DND-41 (cell line): ENCODE measurements around the gene AUTS2.
A peak's percentile ranks its signal among the peaks of the same experiment; 100 is the strongest.

Source experiments
- ATAC-seq: fragments of 200-7000 bp; cut with Tn5 transposase; 3 replicates; pipeline ENCODE4 v1.9.1; 2021; ENCODE audit warnings: low read depth; ENCODE audit not compliant: insufficient read depth
- DNase-seq: peaks from one replicate; pipeline ENCODE4 v3.0.0-alpha.2; 2020
- H2AFZ ChIP-seq: 2 replicates; pipeline ENCODE4 v1.6.0; 2012; ENCODE audit warnings: low read depth, low read length
- H3K27ac ChIP-seq: 2 replicates; pipeline ENCODE4 v1.5.1; 2012; ENCODE audit warnings: low read length, inconsistent platforms
- H3K27me3 ChIP-seq: fragments of 200-600 bp; sonication (generic); 2 replicates; pipeline ENCODE4 v1.6.0; 2012; ENCODE audit warnings: low read length, mild to moderate bottlenecking, inconsistent platforms; ENCODE audit not compliant: insufficient read depth, poor library complexity
- H3K36me3 ChIP-seq: 2 replicates; pipeline ENCODE4 v1.5.1; 2012; ENCODE audit warnings: low read length, inconsistent platforms; ENCODE audit not compliant: insufficient read depth
- H3K4me1 ChIP-seq: 2 replicates; pipeline ENCODE4 v1.5.1; 2012; ENCODE audit warnings: mild to moderate bottlenecking, low read length; ENCODE audit not compliant: insufficient read depth
- H3K4me2 ChIP-seq: 2 replicates; pipeline ENCODE4 v1.6.0; 2012; ENCODE audit warnings: mild to moderate bottlenecking, moderate library complexity, low read length, inconsistent platforms; ENCODE audit not compliant: insufficient read depth
- H3K4me3 ChIP-seq, 2 experiments: fragments of 200-600 bp in 1 of 2; shearing (Covaris generic) in 1 of 2; 2 replicates each; pipeline ENCODE4 v1.5.1; 2012 to 2016; ENCODE audit warnings: inconsistent platforms in 2 of 2, low read length in 2 of 2, mild to moderate bottlenecking in 2 of 2, low read depth in 1 of 2, moderate library complexity in 1 of 2
- H3K79me2 ChIP-seq: 2 replicates; pipeline ENCODE4 v1.6.0; 2012; ENCODE audit warnings: low read length, inconsistent platforms; ENCODE audit not compliant: insufficient read depth
- H3K9ac ChIP-seq: 2 replicates; pipeline ENCODE4 v1.6.0; 2012; ENCODE audit warnings: low read depth, mild to moderate bottlenecking, inconsistent platforms, low read length, moderate library complexity
- H3K9me3 ChIP-seq: 2 replicates; pipeline ENCODE4 v1.5.1; 2012; ENCODE audit warnings: low read length, moderate library complexity, mild to moderate bottlenecking, inconsistent platforms; ENCODE audit not compliant: insufficient read depth, severe bottlenecking
- H4K20me1 ChIP-seq: 2 replicates; pipeline ENCODE4 v1.6.0; 2012; ENCODE audit warnings: low read length; ENCODE audit not compliant: insufficient read depth
- CTCF ChIP-seq: IDR thresholded peaks from 2 replicates; pipeline ENCODE4 v1.5.1; 2012; ENCODE audit warnings: borderline replicate concordance, low read length, moderate library complexity, mild to moderate bottlenecking; ENCODE audit not compliant: poor library complexity, severe bottlenecking; ENCODE audit errors: extremely low read depth
- EZH2 ChIP-seq: IDR thresholded peaks from 3 replicates; pipeline ENCODE4 v1.6.1; 2012; ENCODE audit warnings: borderline replicate concordance, low read depth, mild to moderate bottlenecking, moderate library complexity, low read length, inconsistent platforms; ENCODE audit not compliant: severe bottlenecking

AUTS2 gene

GRCh38 chr7:69735582-69735981 is 137.3 kb downstream of the AUTS2 start:
- Histone ChIP-seq H3K9me3 (no peaks in the 10 kb centered on the region), H3K79me2 (peaks cover 36% of the 10 kb centered on the region), H3K27me3 (no peaks in the 10 kb centered on the region), H3K9ac (no peak overlapping the region), H3K4me2 (no peak overlapping the region), H3K4me1 (peaks cover 40% of the 10 kb centered on the region), H3K4me3 (no peak overlapping the region), H2AFZ (no peak overlapping the region), H3K36me3 (no peaks in the 10 kb centered on the region), H3K27ac (no peak overlapping the region), H4K20me1 (peaks cover 43% of the 10 kb centered on the region; the same call in 1 of the 2 replicates)
- TF ChIP-seq EZH2 (no peak), CTCF (no peak)
- ATAC-seq = no peak
- DNase-seq = no peak

GRCh38 chr7:69736126-69736810 is 138.0 kb downstream of the AUTS2 start:
- Histone ChIP-seq H3K4me3 (no peak overlapping the region), H3K4me1 (peaks cover 44% of the 10 kb centered on the region), H4K20me1 (peaks cover 43% of the 10 kb centered on the region; the same call in 1 of the 2 replicates), H3K27ac (no peak overlapping the region), H3K36me3 (no peaks in the 10 kb centered on the region), H3K79me2 (peaks cover 41% of the 10 kb centered on the region), H3K9ac (no peak overlapping the region), H3K4me2 (no peak overlapping the region), H2AFZ (no peak overlapping the region), H3K27me3 (no peaks in the 10 kb centered on the region), H3K9me3 (no peaks in the 10 kb centered on the region)
- ATAC-seq (no peak), DNase-seq (no peak)
- TF ChIP-seq EZH2 = no peak
- TF ChIP-seq CTCF = no peak

- Histone ChIP-seq H3K27ac (peak overlapping the region; percentile 70), H2AFZ (no peak overlapping the region), H4K20me1 (peaks cover 39% of the 10 kb centered on the region; the same call in 1 of the 2 replicates), H3K9ac (0 out of 2 replicates have a peak overlapping the region, but pooled peaks have one; percentile 5), H3K79me2 (peaks cover 43% of the 10 kb centered on the region), H3K4me2 (peak overlapping the region; percentile 38), H3K36me3 (no peaks in the 10 kb centered on the region), H3K27me3 (no peaks in the 10 kb centered on the region), H3K9me3 (no peaks in the 10 kb centered on the region), H3K4me3 (no peak overlapping the region), H3K4me1 (peaks cover 44% of the 10 kb centered on the region)
- peak; percentile 91 for ATAC-seq
- DNase-seq = peak; percentile 66
- TF ChIP-seq CTCF (no peak), EZH2 (no peak)
These were observed 140.2 kb downstream of the AUTS2 start for GRCh38 chr7:69738396-69738951.
